GM18505 (cell line): ENCODE measurements around the gene VPS45.

Source experiments
- ATAC-seq: cut with Tn5 transposase; IDR thresholded peaks from one replicate; pipeline ENCODE4 v1.9.1; 2021; ENCODE audit not compliant: unreplicated experiment
- POLR2A ChIP-seq: IDR thresholded peaks from 4 replicates; pipeline ENCODE4 v1.6.1; 2011; ENCODE audit warnings: borderline replicate concordance; ENCODE audit not compliant: insufficient read depth, insufficient read length; ENCODE audit errors: extremely low read depth

The VPS45 gene

DNA sequence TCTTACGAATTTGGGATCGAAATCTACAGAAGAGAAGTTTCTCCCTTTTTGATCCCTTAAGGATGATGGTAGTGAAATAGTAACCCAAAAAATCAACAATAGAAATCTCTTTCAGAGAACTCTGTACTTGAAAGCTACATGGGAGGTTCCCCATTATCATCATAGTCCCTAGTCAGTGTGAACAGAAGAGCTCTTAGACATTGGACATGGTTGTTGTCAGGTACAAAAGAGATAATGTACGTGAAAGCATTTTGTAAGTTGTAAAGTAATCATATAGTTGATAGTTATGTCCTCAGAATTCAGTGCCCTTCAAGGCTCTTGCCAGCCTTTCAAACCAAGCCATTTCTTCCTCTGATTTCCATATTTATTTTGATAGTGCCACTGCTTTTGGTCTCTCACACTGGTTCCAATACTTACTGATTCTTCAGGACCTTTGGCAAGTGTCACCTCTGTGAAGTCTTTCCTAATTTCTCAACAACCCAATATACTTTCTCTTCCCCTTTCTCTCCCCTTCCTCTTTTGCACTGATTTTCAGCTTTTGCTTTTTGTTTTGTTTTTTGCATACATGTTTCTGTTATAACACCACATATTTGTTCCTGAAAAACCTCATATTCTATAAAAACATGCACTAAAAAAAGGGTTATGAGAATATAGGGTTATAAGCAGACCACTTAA is 22.4 kb downstream of the VPS45 start:
- no peak for ATAC-seq

DNA sequence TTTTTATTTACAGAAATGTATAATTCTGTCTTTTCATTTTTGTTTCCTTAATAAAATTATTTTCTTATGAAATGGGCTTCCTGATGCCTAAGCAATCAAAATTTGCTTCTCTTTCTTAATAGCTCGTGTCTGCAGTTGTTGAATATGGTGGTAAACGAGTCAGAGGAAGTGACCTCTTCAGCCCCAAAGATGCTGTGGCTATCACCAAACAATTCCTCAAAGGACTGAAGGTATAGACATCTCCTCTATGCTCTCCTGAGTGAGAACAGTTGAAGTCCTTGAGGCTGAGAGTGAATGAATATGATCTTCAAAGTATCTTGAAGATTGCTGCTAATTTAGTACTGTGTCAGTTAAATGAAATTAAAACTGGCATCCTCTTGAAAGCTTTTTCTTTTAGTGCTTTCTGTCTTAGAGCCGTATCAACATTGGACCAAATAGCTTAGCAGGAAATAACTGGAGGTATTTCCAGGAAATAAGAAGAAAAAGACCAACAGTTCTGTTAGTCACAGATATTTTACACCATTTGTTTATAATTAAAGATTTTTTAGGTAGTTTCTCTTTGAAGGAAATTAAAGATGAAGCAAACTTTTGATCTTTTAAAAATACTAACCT is 24.7 kb downstream of the VPS45 start:
- ATAC-seq, result no peak
- TF ChIP-seq POLR2A, result no peak

More for the DNA sequence above, 22.4 kb downstream of the VPS45 start:
- TF ChIP-seq POLR2A, result no peak

DNA sequence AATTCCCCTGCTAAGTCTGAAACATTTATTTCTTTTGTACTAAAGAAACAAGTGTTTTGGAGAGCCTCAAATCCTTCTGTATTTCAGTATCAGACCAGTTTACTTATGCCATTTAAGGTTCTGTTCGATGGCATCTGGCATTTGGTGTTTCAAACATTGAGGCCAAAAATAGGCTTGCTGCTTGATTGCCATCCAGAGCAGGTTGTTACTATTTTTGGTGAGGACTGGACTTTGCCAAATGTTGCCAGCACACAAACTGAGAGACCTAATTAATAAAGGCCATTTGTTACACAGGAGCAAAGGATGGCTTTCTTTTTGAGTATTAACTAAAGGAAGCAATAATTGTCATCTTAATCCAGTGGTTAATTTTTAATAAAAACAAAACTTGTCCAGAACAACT is 26.2 kb downstream of the VPS45 start:
- TF ChIP-seq POLR2A, result no peak
- no peak for ATAC-seq

DNA sequence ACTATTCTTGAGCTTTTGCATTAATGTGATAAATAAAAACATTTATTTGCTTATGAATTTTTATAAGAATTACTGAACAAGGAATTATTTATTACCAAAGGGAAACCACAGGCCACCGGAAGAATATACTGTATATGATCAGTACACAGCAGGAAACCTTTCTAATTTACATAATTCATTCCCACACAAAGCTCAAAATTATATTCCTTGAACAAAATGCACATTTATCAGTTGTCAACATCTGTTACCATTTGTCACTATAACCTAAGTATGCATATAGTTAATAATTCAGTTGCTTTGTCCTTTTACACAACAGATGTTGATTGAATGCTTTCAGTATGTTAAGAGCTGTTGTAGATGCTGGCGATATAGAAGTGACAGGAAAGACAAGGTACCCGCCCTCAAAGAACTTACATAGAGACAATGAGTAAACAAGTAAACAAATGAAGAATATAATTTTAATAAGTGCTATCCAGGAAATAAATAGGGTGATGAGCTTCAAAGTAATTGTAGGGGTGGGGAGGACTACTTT is 27.2 kb downstream of the VPS45 start:
- ATAC-seq, result no peak
- no peak for TF ChIP-seq POLR2A

DNA sequence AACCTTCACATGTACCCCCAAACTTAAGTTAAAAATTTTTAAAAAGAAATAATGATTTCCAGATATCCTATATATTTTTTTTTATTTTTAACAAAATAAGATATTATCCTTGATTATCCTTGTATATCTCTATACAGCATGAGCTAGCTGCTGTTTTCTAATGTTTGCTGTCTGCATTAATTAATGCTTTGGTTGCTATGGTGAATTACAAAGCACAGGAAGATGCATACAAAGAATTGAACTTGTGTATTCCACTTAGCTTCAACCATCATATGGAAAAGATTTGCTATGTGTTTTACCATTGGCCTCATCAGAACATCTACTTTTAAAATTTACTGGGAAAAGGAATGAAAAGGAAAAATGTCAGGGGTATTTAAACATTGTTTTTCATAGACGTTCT is 35.4 kb downstream of the VPS45 start:
- TF ChIP-seq POLR2A, result no peak
- ATAC-seq, result no peak

DNA sequence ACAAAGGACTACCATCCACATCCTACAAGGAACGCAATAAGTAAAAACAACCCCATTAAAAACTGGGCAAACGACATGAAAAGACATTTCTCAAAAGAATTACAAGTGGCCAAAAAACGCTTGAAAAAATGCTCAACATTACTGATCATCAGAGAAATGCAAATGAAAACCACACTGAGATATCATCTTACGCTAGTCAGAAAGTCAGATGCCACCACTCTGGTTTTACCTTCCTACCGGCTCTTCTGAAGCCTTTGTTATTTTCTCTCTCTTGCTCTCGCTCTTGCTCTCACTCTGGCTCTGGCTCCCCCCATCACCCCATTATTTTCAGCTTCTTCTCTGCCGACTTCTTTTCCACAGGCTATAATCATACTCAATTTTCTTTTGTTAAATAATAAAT is 38.8 kb downstream of the VPS45 start:
- no peak for TF ChIP-seq POLR2A
- ATAC-seq, result no peak

DNA sequence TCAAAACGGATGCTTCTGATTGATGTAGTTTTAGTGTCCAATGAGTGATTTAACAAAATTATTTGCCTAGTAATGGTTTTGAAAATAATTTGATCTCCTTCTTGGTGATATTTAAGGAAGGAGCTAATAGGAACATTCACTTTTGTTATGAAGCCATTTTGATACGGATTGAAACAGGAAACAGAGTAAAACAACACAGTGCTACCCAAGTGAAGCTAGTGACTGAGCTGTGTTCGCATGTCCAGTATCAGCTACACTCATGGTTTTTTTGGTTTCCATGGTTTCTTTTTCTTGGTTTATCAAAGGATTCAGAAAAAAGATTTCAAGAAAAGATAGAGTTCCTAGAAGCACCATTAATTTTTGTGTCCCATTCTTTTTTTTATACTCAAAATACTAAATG is 42.0 kb downstream of the VPS45 start:
- no peak for TF ChIP-seq POLR2A
- no peak for ATAC-seq

DNA sequence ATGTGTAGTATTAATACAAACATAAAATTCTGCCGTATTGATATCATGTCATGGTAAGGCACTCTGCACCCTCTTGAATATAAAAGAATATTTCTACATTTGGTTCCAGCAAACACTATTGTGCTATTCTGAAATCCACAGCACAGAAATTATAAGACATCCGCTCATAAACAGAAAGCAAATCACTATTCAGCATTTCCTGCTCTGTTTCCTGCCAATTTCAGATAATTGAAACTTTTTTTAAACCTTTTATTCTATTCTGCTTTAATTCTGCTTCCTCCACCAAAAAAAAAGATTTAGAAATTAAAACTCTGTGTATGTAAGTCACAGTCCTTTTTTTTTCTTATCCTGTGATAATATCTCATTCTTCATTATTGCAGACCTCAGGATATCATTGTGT is 42.5 kb downstream of the VPS45 start:
- no peak for TF ChIP-seq POLR2A
- no peak for ATAC-seq

DNA sequence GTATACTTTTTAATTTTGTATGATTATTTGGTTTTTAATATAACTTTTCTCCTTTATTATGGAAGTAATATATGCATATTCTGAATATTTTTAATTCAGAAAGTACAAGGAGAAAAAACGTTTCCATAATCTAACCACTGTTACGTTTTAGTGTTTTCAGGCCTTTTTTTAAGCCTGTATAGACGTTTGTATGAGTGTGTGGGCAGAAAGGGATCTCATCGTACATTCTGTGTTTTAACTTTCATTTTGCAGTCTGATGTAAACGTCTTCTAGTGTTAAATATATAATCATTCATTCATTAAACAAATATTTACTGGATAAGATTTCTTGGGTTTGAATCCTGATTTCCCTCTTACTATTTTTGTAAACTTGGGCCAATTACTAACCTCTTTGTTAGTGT is 44.1 kb downstream of the VPS45 start:
- ATAC-seq, result no peak
- TF ChIP-seq POLR2A, result no peak

DNA sequence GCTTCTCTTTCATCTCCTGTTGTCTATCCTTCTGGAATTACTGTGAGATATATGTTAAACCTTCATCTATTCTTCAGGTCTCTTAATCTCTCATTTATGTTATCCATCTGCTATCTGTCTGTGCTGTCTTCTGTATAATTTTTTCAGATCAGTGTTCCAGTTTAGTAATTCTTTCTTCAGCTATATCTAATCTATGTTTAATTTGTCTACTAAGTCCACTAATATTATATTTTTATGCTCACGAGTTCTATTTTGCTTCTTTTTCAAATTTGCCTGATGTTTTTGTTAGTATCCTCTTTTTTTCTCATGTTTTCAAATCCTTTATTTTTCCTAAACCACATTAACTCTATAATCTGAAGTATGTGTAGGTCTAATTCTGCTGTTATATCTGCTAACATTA is 47.5 kb downstream of the VPS45 start:
- ATAC-seq, result no peak
- TF ChIP-seq POLR2A, result no peak

DNA sequence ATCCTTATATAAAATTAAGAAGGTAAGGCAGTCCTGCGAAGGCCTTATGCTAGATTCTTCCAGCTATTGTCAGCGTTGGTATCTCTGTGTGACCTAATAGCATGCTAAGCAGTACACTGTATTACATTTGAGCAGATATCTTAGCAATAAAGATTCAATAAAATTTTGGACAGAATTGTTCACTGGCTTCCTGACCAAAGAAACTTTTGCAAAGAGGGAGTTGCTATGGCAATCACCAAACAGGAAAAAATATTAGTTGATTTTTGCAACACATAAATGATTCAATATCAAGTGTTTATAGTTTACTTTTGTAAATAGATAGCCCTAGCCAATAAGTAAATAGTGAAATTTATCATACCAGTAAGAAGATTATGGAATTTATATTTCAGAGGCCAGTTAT is 51.1 kb downstream of the VPS45 start:
- TF ChIP-seq POLR2A, result no peak
- no peak for ATAC-seq

DNA sequence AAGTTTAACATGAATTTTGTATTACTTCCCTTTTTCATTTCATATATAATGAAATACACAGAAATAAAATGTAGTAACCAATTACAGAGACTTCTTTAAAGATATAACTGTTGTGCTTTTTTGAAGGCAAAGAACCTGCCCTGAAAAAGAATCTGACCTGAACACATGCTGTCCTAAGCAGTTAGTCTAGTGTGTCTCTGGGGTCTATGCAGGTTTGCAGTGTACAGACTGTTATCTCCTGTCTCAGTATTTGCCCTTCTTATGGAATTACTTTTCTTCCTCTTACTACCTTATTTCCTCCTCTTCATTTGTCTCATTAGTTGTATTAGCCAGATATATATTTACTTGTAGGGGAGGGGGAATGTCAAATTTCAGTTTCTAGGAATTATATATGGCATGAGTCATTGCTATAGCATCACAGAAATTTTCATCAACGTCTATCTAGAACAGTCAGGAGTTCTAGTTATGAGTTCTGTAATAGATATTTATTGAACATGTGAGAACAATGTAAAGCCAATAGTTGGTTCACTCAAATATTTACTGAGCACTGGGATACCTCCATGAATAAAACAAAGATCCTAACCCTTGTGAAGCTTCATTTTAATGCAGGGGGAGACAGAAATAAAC is 53.8 kb downstream of the VPS45 start:
- TF ChIP-seq POLR2A, result no peak
- ATAC-seq, result no peak

DNA sequence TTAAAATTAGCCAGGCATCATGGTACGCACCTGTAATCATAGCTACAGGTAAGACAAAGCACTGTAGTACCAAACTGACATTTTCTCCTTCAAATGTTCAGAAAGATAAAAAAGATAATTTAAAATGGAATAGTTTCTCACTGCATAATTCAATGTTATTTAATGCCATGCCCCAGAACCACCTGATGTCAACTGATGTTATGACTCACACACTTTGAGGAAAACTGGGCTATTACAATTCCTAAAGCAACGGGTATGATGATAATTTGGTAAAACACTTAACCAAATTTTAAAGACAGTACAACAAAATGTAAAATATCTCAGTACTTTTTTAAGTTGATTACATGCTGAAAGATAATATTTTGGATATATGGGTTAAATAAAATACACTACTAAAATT is 59.2 kb downstream of the VPS45 start:
- TF ChIP-seq POLR2A, result no peak
- no peak for ATAC-seq

DNA sequence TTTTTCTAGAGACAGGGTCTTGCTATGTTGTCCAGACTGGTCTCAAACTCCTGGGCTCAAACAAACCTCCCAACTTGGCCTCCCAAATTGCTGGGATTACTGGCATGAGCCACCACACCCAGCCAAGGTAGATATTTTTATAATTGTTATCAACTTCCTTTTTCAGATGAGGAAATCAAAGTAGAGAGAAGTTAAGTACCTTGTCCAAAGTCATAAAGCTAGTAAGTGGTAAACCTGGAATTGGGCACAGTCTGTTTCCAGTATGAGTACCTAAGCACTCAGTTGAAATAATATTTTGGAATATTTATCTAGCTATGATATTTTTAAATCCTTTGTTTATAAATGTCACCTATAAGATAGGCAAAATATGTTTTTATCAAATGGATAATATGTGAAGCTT is 59.9 kb downstream of the VPS45 start:
- TF ChIP-seq POLR2A, result no peak
- ATAC-seq, result no peak

DNA sequence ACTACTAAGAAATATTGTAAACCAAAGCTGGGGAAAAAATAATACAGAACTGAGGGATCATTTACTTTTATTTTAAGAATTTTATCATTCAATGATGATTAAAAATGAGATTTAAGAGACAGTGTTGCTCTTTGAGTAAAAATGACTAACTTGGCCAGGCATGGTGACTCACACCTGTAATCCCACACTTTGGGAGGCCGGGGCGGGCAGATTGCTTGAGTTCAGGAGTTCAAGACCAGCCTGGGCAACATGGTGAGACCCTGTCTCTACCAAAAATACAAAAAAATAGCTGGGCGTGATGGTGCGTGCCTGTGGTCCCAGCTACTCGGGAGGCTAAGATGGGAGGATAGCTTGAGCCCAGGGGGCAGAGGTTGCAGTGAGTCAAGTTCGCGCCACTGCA is 60.3 kb downstream of the VPS45 start:
- no peak for TF ChIP-seq POLR2A

DNA sequence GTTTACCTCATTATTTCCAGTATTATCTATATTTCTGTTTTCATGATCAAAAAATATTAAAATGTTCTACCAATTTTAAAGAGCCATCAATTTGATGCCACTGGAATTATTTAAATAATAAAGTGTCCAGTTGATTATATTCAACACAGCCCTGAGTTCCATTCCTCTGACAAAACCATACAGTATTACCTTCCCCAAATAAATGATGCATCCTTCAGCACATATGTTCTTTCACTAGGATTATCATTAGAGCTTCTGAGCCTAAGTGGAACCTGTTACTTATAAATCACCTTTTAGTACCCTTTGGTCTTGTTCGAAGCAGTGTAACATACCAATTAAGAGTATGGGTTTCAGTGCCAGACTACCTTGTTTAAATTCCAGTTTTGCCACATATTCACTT is 64.8 kb downstream of the VPS45 start:
- no peak for TF ChIP-seq POLR2A
- ATAC-seq, result no peak

More for the DNA sequence above, 60.3 kb downstream of the VPS45 start:
- no peak for ATAC-seq
